Upper lobe of right lung (tissue), 1 donor: ENCODE data around the gene LCTL. TPM values are rescaled to one million over a fixed set of nuclear protein-coding genes. Genes with fewer than 3 reads are reported as not detected.

Experiments used
- ATAC-seq: fragments of 200-7000 bp; cut with Tn5 transposase; one replicate; pipeline ENCODE4 v1.9.1; 2020; ENCODE audit warnings: mild to moderate bottlenecking, moderate library complexity
- DNase-seq: peaks from one replicate; pipeline ENCODE4 v3.0.0-alpha.2; 2020
- H3K27ac ChIP-seq: fragments of 200-600 bp; one replicate; pipeline ENCODE4 v1.8.0; 2022
- H3K27me3 ChIP-seq: fragments of 200-600 bp; one replicate; pipeline ENCODE4 v1.8.0; 2022; ENCODE audit warnings: mild to moderate bottlenecking
- H3K36me3 ChIP-seq: fragments of 200-600 bp; one replicate; pipeline ENCODE4 v1.8.0; 2022
- H3K4me1 ChIP-seq: fragments of 200-600 bp; one replicate; pipeline ENCODE4 v1.8.0; 2022
- H3K4me3 ChIP-seq: fragments of 200-600 bp; one replicate; pipeline ENCODE4 v1.8.0; 2022; ENCODE audit warnings: mild to moderate bottlenecking
- H3K9me3 ChIP-seq: fragments of 200-600 bp; one replicate; pipeline ENCODE4 v1.8.0; 2022
- CTCF ChIP-seq: fragments of 200-600 bp; IDR thresholded peaks from one replicate; pipeline ENCODE4 v1.8.0; 2022; ENCODE audit warnings: antibody characterized with exemption
- intact Hi-C: fragments of 100-400 bp; cut with DNase I; formaldehyde crosslinking; loops from one replicate; pipeline ENCODE4 v1.11.0; 2022
- total RNA-seq: library from RNA; stranded (reverse); fragmentation: NEBNext Ultra II Directional; extraction: Animal tissue kit (Norgen Biotek cat#: 25700); gene quantifications from one replicate; pipeline ENCODE4 v1.2.1, GENCODE V29; 2021
- donor health status: DM: no; HTN: yes; CAD: no; lungs with severe emphysema.

LCTL gene
- total RNA-seq, 1 donor from 2014 or later = not detected

GRCh38 chr15:66600240-66600627 lies 34.4 kb upstream of the LCTL start:
- Histone ChIP-seq H3K9me3 (no peaks in the 10 kb centered on the region), H3K4me1 (no peaks in the 10 kb centered on the region), H3K27me3 (no peaks in the 10 kb centered on the region), H3K27ac (no peak overlapping the region), H3K4me3 (no peak overlapping the region), H3K36me3 (no peaks in the 10 kb centered on the region)
- intact Hi-C loops = loop anchor here (5.0 kb wide), 1 partner anchor 252 kb away; no protein-coding TSS in a partner anchor
- TF ChIP-seq CTCF = no peak
- ATAC-seq (no peak), DNase-seq (no peak)

GRCh38 chr15:66599536-66600239 lies 33.9 kb upstream of the LCTL start:
- intact Hi-C loops = loop anchor here (5.0 kb wide), 1 partner anchor 253 kb away; no protein-coding TSS in a partner anchor
- DNase-seq (no peak), ATAC-seq (no peak)
- Histone ChIP-seq H3K27ac (no peak overlapping the region), H3K4me1 (no peaks in the 10 kb centered on the region), H3K4me3 (no peak overlapping the region), H3K9me3 (no peaks in the 10 kb centered on the region), H3K36me3 (no peaks in the 10 kb centered on the region), H3K27me3 (no peaks in the 10 kb centered on the region)
- TF ChIP-seq CTCF = no peak

- no peak for DNase-seq
- Histone ChIP-seq H3K27ac (no peak overlapping the region), H3K4me3 (no peak overlapping the region), H3K27me3 (no peaks in the 10 kb centered on the region), H3K9me3 (no peaks in the 10 kb centered on the region), H3K36me3 (no peaks in the 10 kb centered on the region), H3K4me1 (no peaks in the 10 kb centered on the region)
- TF ChIP-seq CTCF = no peak
- ATAC-seq = no peak
- intact Hi-C loops = no loop called here
Measured at GRCh38 chr15:66598095-66598815, 32.5 kb upstream of the LCTL start.

- DNase-seq (no peak), ATAC-seq (no peak)
- H3K36me3 ChIP-seq = no peaks in the 10 kb centered on the region
- no peak overlapping the region for H3K4me3 ChIP-seq
- no peaks in the 10 kb centered on the region for H3K27me3 ChIP-seq
- intact Hi-C loops = no loop called here
- H3K4me1 ChIP-seq = no peaks in the 10 kb centered on the region
- H3K27ac ChIP-seq = no peak overlapping the region
- no peak for TF ChIP-seq CTCF
- H3K9me3 ChIP-seq = no peaks in the 10 kb centered on the region
Measured at GRCh38 chr15:66595931-66596545, 30.2 kb upstream of the LCTL start.

- DNase-seq = no peak
- no peaks in the 10 kb centered on the region for H3K27me3 ChIP-seq
- no peaks in the 10 kb centered on the region for H3K9me3 ChIP-seq
- TF ChIP-seq CTCF = no peak
- H3K36me3 ChIP-seq = no peaks in the 10 kb centered on the region
- ATAC-seq = no peak
- no peaks in the 10 kb centered on the region for H3K4me1 ChIP-seq
- no peak overlapping the region for H3K27ac ChIP-seq
- no peak overlapping the region for H3K4me3 ChIP-seq
- intact Hi-C loops = no loop called here
Measured at GRCh38 chr15:66595332-66595731, 29.5 kb upstream of the LCTL start.
